ENCODE data around the gene PCDHA1. TPM values are rescaled to one million over a fixed set of nuclear protein-coding genes. Genes with fewer than 3 reads are reported as not detected.
"Not testable (repeated sequence)": the region's sequence is repeated elsewhere in the genome, so short reads cannot be mapped to it uniquely, and the experiment has no call there.

PCDHA1 gene
- total and polyA plus RNA-seq, 3 experiments from 2014 or later: not detected

DNA sequence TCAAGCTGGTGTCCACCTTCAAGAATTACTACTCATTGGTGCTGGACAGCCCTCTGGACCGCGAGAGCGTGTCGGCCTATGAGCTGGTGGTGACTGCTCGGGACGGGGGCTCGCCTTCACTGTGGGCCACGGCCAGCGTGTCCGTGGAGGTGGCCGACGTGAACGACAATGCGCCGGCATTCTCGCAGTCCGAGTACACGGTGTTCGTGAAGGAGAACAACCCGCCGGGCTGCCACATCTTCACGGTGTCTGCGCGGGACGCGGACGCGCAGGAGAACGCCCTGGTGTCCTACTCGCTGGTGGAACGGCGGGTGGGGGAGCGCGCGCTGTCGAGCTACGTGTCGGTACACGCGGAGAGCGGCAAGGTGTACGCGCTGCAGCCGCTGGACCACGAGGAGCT lies 16.4 kb downstream of the PCDHA1 start:
- POLR2A ChIA-PET; H3K36me3 ChIP-seq (ENCODE audit: insufficient read depth, low read length); H3K27me3 ChIP-seq (ENCODE audit: insufficient read depth, low read length, poor library complexity, severe bottlenecking); H3K27ac ChIP-seq (ENCODE audit: low read depth, low read length); H3K9me3 ChIP-seq (ENCODE audit: low read length); H3K4me1 ChIP-seq (ENCODE audit: insufficient read depth, low read length); H3K4me1 Mint-ChIP-seq; H3K4me3 ChIP-seq (ENCODE audit: low read length); CTCF ChIA-PET; H3K36me3 Mint-ChIP-seq; DNase-seq; H3K4me3 Mint-ChIP-seq; H3K27ac Mint-ChIP-seq: not testable (repeated sequence)
- peaks cover 33 to 57% (median 40%) of the 10 kb centered on the region in 5 donors for H3K9me3 Mint-ChIP-seq
- H3K27me3 Mint-ChIP-seq: peaks cover 16 to 46% of the 10 kb centered on the region in 2 donors

DNA sequence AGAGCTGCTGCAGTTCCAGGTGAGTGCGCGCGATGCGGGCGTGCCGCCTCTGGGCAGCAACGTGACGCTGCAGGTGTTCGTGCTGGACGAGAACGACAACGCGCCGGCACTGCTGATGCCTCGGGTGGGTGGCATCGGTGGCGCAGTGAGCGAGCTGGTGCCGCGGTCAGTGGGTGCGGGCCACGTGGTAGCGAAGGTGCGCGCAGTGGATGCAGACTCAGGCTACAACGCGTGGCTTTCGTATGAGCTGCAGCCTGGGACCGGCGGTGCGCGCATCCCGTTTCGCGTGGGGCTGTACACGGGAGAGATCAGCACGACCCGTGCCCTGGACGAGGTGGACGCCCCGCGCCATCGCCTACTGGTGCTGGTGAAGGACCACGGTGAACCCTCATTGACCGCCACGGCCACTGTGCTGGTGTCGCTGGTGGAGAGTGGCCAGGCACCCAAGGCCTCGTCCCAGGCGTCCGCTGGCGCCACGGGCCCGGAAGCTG lies 16.9 kb downstream of the PCDHA1 start:
- no peaks in the 10 kb centered on the region for H3K4me1 ChIP-seq (ENCODE audit: insufficient read depth, low read length)
- H3K27ac ChIP-seq (ENCODE audit: low read depth, low read length): no peak overlapping the region
- POLR2A ChIA-PET: no interaction called here
- H3K9me3 Mint-ChIP-seq: peaks cover 32 to 61% (median 42%) of the 10 kb centered on the region in 5 donors
- CTCF ChIA-PET: no interaction called here
- H3K27ac Mint-ChIP-seq: no peak overlapping the region
- peaks cover 16 to 49% of the 10 kb centered on the region in 2 donors for H3K27me3 Mint-ChIP-seq
- no peak overlapping the region for H3K4me3 ChIP-seq (ENCODE audit: low read length)
- peaks cover 0 to 4% (median 1%) of the 10 kb centered on the region in 3 donors for H3K36me3 Mint-ChIP-seq
- no peaks in the 10 kb centered on the region for H3K27me3 ChIP-seq (ENCODE audit: insufficient read depth, low read length, poor library complexity, severe bottlenecking)
- no peaks in the 10 kb centered on the region for H3K36me3 ChIP-seq (ENCODE audit: insufficient read depth, low read length)
- no peaks in the 10 kb centered on the region for H3K4me1 Mint-ChIP-seq
- DNase-seq: no peak
- H3K9me3 ChIP-seq (ENCODE audit: low read length): peaks cover 4% of the 10 kb centered on the region
- H3K4me3 Mint-ChIP-seq: no peak overlapping the region

DNA sequence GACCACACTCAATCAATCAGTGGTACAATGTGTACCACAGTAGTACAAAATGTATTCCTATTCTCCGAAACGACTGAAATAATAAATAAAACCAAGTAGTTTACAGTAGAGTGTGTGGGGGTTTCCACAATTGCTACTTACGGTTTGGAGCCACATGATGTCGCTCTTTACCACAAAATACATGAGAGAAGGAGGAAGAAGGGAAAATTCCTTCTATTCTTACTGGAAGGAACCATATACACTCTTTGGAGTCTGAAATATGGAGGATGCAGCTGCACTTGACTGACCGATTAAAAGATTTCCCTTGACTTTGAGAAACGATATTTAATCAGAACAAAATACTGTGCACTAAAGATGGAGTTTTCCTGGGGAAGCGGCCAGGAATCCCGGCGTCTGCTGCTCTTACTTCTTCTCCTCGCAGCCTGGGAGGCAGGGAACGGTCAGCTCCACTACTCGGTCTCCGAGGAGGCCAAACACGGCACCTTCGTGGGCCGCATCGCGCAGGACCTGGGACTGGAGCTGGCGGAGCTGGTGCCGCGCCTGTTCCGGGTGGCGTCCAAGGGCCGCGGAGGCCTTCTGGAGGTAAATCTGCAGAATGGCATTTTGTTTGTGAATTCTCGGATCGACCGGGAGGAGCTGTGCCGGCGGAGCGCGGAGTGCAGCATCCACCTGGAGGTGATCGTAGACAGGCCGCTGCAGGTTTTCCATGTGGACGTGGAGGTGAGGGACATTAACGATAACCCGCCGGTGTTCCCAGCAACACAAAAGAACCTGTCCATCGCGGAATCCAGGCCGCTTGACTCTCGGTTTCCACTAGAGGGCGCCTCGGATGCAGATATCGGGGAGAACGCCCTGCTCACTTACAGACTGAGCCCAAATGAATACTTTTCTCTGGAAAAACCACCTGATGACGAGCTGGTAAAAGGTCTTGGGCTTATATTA lies 21.2 kb downstream of the PCDHA1 start, which contains the start of gene PCDHA4:
Gene PCDHA4 (plus strand): TSS at position 235 of the 942 bp plus-strand sequence.
- H3K27ac Mint-ChIP-seq: no peak within 1 kb of the TSS
- Histone ChIP-seq H3K9me3 (ENCODE audit: low read length) (no peaks in the 10 kb centered on the region), H3K4me3 (ENCODE audit: low read length) (no peak within 1 kb of the TSS), H3K27ac (ENCODE audit: low read depth, low read length) (no peak within 1 kb of the TSS), H3K36me3 (ENCODE audit: insufficient read depth, low read length) (no peaks in the 10 kb centered on the region), H3K4me1 (ENCODE audit: insufficient read depth, low read length) (no peaks in the 10 kb centered on the region), H3K27me3 (ENCODE audit: insufficient read depth, low read length, poor library complexity, severe bottlenecking) (no peaks in the 10 kb centered on the region)
- H3K9me3 Mint-ChIP-seq: peaks cover 20 to 50% (median 39%) of the 10 kb centered on the region in 5 donors
- H3K4me3 Mint-ChIP-seq: no peak within 1 kb of the TSS
- H3K27me3 Mint-ChIP-seq: peaks cover 8 to 36% of the 10 kb centered on the region in 2 donors
- ChIA-PET CTCF (no interaction called here), POLR2A (no interaction called here)
- no peak for DNase-seq
- H3K4me1 Mint-ChIP-seq: no peaks in the 10 kb centered on the region
- peaks cover 0 to 1% (median 0%) of the 10 kb centered on the region in 3 donors for H3K36me3 Mint-ChIP-seq

DNA sequence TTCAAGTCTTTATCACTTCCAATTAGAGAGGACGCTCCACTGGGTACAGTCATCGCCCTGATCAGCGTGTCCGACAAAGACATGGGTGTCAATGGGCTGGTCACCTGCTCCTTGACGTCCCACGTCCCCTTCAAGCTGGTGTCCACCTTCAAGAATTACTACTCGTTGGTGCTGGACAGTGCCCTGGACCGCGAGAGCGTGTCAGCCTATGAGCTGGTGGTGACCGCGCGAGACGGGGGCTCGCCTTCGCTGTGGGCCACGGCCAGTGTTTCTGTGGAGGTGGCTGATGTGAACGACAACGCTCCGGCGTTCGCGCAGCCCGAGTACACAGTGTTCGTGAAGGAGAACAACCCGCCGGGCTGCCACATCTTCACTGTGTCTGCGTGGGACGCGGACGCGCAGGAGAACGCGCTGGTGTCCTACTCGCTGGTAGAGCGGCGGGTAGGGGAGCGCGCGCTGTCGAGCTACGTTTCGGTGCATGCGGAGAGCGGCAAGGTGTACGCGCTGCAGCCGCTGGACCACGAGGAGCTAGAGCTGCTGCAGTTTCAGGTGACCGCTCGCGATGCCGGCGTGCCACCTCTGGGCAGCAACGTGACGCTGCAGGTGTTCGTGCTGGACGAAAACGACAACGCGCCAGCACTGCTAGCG lies 22.4 kb downstream of the PCDHA1 start:
- POLR2A ChIA-PET; H3K27me3 ChIP-seq (ENCODE audit: insufficient read depth, low read length, poor library complexity, severe bottlenecking); DNase-seq; H3K4me3 ChIP-seq (ENCODE audit: low read length); H3K27ac Mint-ChIP-seq; CTCF ChIA-PET; H3K36me3 ChIP-seq (ENCODE audit: insufficient read depth, low read length); H3K27ac ChIP-seq (ENCODE audit: low read depth, low read length); H3K36me3 Mint-ChIP-seq; H3K4me1 ChIP-seq (ENCODE audit: insufficient read depth, low read length); H3K4me1 Mint-ChIP-seq; H3K9me3 ChIP-seq (ENCODE audit: low read length); H3K4me3 Mint-ChIP-seq: not testable (repeated sequence)
- Mint-ChIP-seq H3K9me3 (peaks cover 19 to 54% (median 44%) of the 10 kb centered on the region in 5 donors), H3K27me3 (peaks cover 9 to 38% of the 10 kb centered on the region in 2 donors)

DNA sequence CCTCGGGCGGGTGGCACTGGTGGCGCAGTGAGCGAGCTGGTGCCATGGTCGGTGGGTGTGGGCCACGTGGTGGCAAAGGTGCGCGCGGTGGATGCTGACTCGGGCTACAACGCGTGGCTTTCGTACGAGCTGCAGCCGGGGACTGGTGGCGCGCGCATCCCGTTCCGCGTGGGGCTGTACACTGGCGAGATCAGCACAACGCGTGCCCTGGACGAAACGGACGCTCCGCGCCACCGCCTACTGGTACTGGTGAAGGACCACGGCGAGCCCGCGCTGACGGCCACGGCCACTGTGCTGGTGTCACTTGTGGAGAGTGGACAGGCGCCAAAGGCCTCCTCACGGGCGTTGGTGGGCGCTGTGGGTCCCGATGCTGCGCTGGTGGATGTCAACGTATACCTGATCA lies 22.9 kb downstream of the PCDHA1 start:
- H3K27ac ChIP-seq (ENCODE audit: low read depth, low read length): no peak overlapping the region
- no peaks in the 10 kb centered on the region for H3K27me3 ChIP-seq (ENCODE audit: insufficient read depth, low read length, poor library complexity, severe bottlenecking)
- no peaks in the 10 kb centered on the region for H3K9me3 ChIP-seq (ENCODE audit: low read length)
- Mint-ChIP-seq H3K36me3 (peaks cover 0 to 1% (median 0%) of the 10 kb centered on the region in 3 donors), H3K27me3 (peaks cover 9 to 35% of the 10 kb centered on the region in 2 donors), H3K9me3 (peaks cover 14 to 49% (median 38%) of the 10 kb centered on the region in 5 donors), H3K27ac (no peak overlapping the region), H3K4me3 (no peak overlapping the region), H3K4me1 (no peaks in the 10 kb centered on the region)
- H3K4me3 ChIP-seq (ENCODE audit: low read length): no peak overlapping the region
- H3K4me1 ChIP-seq (ENCODE audit: insufficient read depth, low read length): no peaks in the 10 kb centered on the region
- POLR2A ChIA-PET: no interaction called here
- H3K36me3 ChIP-seq (ENCODE audit: insufficient read depth, low read length): no peaks in the 10 kb centered on the region
- CTCF ChIA-PET: no interaction called here
- no peak for DNase-seq

DNA sequence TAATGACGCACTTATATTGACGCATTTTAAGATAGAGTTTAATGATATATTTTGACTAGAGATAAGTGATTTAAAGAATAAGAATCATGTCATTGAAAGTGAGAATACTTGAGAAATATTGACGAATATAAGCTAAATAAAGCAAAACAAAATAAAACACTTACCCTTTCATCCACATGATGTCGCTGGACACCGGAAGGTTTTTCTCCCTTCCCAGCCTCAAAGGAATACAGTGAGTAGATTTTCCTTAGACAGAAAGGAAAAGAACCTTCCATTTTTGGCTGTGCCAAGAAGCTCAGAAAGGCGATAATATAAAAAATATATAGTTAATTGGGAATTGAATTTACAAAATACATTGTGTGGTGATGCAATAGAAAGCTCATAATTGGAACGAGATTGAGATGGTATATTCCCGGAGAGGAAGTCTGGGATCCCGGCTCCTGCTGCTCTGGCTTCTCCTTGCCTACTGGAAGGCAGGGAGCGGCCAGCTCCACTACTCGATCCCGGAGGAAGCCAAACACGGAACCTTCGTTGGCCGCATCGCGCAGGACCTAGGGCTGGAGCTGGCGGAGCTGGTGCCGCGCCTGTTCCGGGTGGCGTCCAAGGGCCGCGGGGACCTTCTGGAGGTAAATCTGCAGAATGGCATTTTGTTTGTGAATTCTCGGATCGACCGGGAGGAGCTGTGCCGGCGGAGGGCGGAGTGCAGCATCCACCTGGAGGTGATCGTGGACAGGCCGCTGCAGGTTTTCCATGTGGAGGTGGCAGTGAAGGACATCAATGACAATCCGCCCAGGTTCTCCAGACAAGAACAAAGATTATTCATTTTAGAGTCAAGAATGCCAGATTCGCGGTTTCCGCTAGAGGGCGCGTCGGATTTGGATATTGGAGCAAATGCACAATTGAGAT lies 35.7 kb downstream of the PCDHA1 start, which contains the start of gene PCDHA5:
Gene PCDHA5 (plus strand): TSS at position 239 of the 906 bp plus-strand sequence.
- Mint-ChIP-seq H3K4me1 (no peaks in the 10 kb centered on the region), H3K27me3 (peaks cover 14 to 31% of the 10 kb centered on the region in 2 donors), H3K27ac (no peak within 1 kb of the TSS), H3K9me3 (peaks cover 12 to 30% (median 20%) of the 10 kb centered on the region in 5 donors), H3K36me3 (no peaks in the 10 kb centered on the region), H3K4me3 (no peak within 1 kb of the TSS)
- Histone ChIP-seq H3K27ac (ENCODE audit: low read depth, low read length) (no peak within 1 kb of the TSS), H3K4me3 (ENCODE audit: low read length) (no peak within 1 kb of the TSS), H3K9me3 (ENCODE audit: low read length) (no peaks in the 10 kb centered on the region), H3K27me3 (ENCODE audit: insufficient read depth, low read length, poor library complexity, severe bottlenecking) (no peaks in the 10 kb centered on the region), H3K36me3 (ENCODE audit: insufficient read depth, low read length) (no peaks in the 10 kb centered on the region), H3K4me1 (ENCODE audit: insufficient read depth, low read length) (no peaks in the 10 kb centered on the region)
- no peak for DNase-seq
- ChIA-PET POLR2A (no interaction called here), CTCF (no interaction called here)

DNA sequence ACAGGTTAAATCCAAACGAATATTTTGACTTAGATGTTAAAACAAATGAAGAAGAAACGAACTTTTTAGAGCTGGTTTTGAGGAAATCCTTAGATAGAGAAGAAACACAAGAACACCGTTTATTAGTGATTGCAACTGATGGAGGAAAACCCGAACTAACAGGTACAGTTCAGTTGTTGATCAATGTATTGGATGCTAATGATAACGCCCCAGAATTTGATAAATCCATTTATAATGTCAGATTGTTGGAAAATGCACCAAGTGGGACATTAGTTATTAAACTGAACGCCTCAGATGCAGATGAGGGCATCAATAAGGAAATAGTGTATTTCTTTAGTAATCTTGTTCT lies 36.3 kb downstream of the PCDHA1 start:
- Mint-ChIP-seq H3K4me1 (no peaks in the 10 kb centered on the region), H3K27ac (no peak overlapping the region), H3K4me3 (no peak overlapping the region), H3K27me3 (peaks cover 20 to 37% of the 10 kb centered on the region in 2 donors), H3K36me3 (peaks cover 0 to 5% (median 0%) of the 10 kb centered on the region in 3 donors), H3K9me3 (peaks cover 9 to 34% (median 23%) of the 10 kb centered on the region in 5 donors)
- CTCF ChIA-PET: no interaction called here
- H3K9me3 ChIP-seq (ENCODE audit: low read length): no peaks in the 10 kb centered on the region
- H3K4me3 ChIP-seq (ENCODE audit: low read length): no peak overlapping the region
- H3K27ac ChIP-seq (ENCODE audit: low read depth, low read length): no peak overlapping the region
- POLR2A ChIA-PET: no interaction called here
- no peaks in the 10 kb centered on the region for H3K4me1 ChIP-seq (ENCODE audit: insufficient read depth, low read length)
- no peaks in the 10 kb centered on the region for H3K27me3 ChIP-seq (ENCODE audit: insufficient read depth, low read length, poor library complexity, severe bottlenecking)
- no peaks in the 10 kb centered on the region for H3K36me3 ChIP-seq (ENCODE audit: insufficient read depth, low read length)
- DNase-seq: no peak
